ENCODE results near the gene ST6GALNAC6. TPM values are rescaled to one million over a fixed set of nuclear protein-coding genes. Genes with fewer than 3 reads are reported as not detected.
"Not testable (repeated sequence)": the region's sequence is repeated elsewhere in the genome, so short reads cannot be mapped to it uniquely, and the experiment has no call there.

Gene ST6GALNAC6
- total and polyA plus RNA-seq, 5 donors from 2014 or later, result 43.7 to 136 (median 48.6) TPM

DNA sequence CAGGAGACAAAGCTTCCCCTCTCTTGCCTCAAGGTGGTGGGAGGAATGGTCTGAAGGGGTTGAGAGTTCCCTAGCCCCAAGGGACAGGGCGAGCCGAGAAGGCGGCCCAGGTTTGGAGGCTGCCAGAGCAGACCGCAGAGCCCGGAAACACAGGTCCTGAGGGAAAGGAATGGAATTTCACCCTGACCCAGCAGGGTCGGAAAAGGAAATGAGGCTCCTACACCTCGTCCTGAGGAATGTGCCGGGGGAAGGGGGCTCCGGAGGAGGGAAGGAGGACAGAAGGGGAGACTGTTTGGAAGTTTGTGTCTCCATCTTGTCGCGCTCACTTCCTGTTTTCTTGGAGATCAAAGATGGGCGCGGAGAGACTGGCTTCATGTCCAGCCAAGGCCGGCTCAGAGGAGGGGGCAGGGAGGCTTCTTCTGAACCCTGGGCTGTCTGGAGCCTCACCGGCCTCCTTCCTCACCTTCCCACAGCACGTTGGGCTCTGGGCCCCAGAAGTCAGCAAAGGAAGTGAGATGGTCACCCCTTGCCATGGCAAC is 54.5 kb downstream of the ST6GALNAC6 start:
- peaks cover 6% of the 10 kb centered on the region for H3K27me3 Mint-ChIP-seq
- H3K4me3 ChIP-seq (ENCODE audit: low read depth, low read length), result no peak overlapping the region
- H3K9me3 ChIP-seq (ENCODE audit: control insufficient read depth in 2 of 2, low read length in 2 of 2), result peaks cover 4 to 15% of the 10 kb centered on the region in 2 experiments
- H3K27me3 ChIP-seq (ENCODE audit: control insufficient read depth, insufficient read depth, low read length), result no peaks in the 10 kb centered on the region
- ATAC-seq (ENCODE audit: low read depth in 2 of 2) (no peak), DNase-seq (no peak)
- H3K27ac ChIP-seq (ENCODE audit: insufficient read depth, low read length, poor library complexity, severe bottlenecking), result no peak overlapping the region
- H3K4me1 ChIP-seq (ENCODE audit: control insufficient read depth, insufficient read depth, low read length, poor library complexity, severe bottlenecking), result no peaks in the 10 kb centered on the region
- H3K36me3 ChIP-seq (ENCODE audit: control insufficient read depth, insufficient read depth, low read length), result no peaks in the 10 kb centered on the region
- H3K36me3 Mint-ChIP-seq, result peaks cover 4% of the 10 kb centered on the region
- H3K4me1 Mint-ChIP-seq, result no peaks in the 10 kb centered on the region
- peak overlapping the region in 1 of 3 donors; percentile 20 for H3K27ac Mint-ChIP-seq
- H3K4me3 Mint-ChIP-seq, result no peak overlapping the region
- peaks cover 0 to 12% (median 4%) of the 10 kb centered on the region in 7 donors for H3K9me3 Mint-ChIP-seq

- H3K36me3 ChIP-seq (ENCODE audit: control insufficient read depth, insufficient read depth, low read length), result no peaks in the 10 kb centered on the region
- H3K4me1 Mint-ChIP-seq, result no peaks in the 10 kb centered on the region
- H3K9me3 ChIP-seq (ENCODE audit: control insufficient read depth in 2 of 2, low read length in 2 of 2), result no peaks in the 10 kb centered on the region
- H3K27me3 Mint-ChIP-seq, result peaks cover 6% of the 10 kb centered on the region
- ATAC-seq (ENCODE audit: low read depth in 2 of 2) (no peak), DNase-seq (no peak)
- H3K27ac ChIP-seq (ENCODE audit: insufficient read depth, low read length, poor library complexity, severe bottlenecking), result no peak overlapping the region
- no peak overlapping the region for H3K27ac Mint-ChIP-seq
- H3K9me3 Mint-ChIP-seq, result no peaks in the 10 kb centered on the region
- H3K4me3 Mint-ChIP-seq, result no peak overlapping the region
- H3K36me3 Mint-ChIP-seq, result no peaks in the 10 kb centered on the region
- H3K4me3 ChIP-seq (ENCODE audit: low read depth, low read length), result no peak overlapping the region
- no peaks in the 10 kb centered on the region for H3K4me1 ChIP-seq (ENCODE audit: control insufficient read depth, insufficient read depth, low read length, poor library complexity, severe bottlenecking)
- no peaks in the 10 kb centered on the region for H3K27me3 ChIP-seq (ENCODE audit: control insufficient read depth, insufficient read depth, low read length)
Measured at GRCh38 chr9:127841087-127841835, 58.1 kb downstream of the ST6GALNAC6 start.

DNA sequence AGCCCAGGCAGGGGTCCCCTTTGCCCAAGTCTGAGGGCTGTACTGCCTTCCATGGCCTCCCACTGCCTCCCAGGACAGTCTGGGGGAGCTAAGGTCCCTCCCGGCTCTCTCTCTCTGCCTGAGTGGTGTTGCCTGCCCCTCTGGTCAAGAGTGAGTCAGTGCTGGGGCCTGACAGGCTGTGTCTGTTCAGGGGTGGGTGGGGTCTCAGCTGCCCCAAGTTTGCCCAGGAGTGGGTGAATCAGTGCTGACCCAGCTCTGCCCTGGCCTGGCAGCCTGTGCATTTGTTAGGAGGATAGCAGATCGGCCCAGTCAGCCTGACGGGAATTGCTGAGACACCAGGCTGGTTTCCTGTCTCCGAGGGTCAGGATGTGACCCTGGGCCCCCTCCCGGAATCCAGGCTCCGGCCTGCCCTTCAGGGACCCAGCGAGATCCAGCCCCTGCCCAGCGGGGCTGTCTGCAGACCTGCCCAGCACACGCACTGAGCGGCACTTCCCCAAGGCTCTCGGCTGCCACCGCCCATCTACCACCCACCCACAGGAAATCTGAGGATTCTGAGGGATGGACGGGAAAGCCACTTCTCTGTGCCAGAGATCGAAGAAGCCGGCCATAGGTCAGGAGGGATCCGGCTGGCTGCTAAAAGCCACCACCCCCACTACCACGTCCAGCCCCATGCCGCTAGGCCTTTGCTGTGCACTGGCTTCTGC is 60.9 kb downstream of the ST6GALNAC6 start:
- no peaks in the 10 kb centered on the region for H3K9me3 ChIP-seq (ENCODE audit: control insufficient read depth in 2 of 2, low read length in 2 of 2)
- H3K4me3 ChIP-seq (ENCODE audit: low read depth, low read length), result no peak overlapping the region
- Mint-ChIP-seq H3K27ac (no peak overlapping the region), H3K4me3 (no peak overlapping the region), H3K36me3 (no peaks in the 10 kb centered on the region), H3K4me1 (peaks cover 0 to 2% (median 0%) of the 10 kb centered on the region in 4 donors), H3K27me3 (peaks cover 6% of the 10 kb centered on the region), H3K9me3 (no peaks in the 10 kb centered on the region)
- no peaks in the 10 kb centered on the region for H3K36me3 ChIP-seq (ENCODE audit: control insufficient read depth, insufficient read depth, low read length)
- H3K27ac ChIP-seq (ENCODE audit: insufficient read depth, low read length, poor library complexity, severe bottlenecking), result no peak overlapping the region
- H3K27me3 ChIP-seq (ENCODE audit: control insufficient read depth, insufficient read depth, low read length), result no peaks in the 10 kb centered on the region
- ATAC-seq (ENCODE audit: low read depth in 2 of 2) (peak; percentile 26 to 36), DNase-seq (no peak)
- H3K4me1 ChIP-seq (ENCODE audit: control insufficient read depth, insufficient read depth, low read length, poor library complexity, severe bottlenecking), result no peaks in the 10 kb centered on the region

DNA sequence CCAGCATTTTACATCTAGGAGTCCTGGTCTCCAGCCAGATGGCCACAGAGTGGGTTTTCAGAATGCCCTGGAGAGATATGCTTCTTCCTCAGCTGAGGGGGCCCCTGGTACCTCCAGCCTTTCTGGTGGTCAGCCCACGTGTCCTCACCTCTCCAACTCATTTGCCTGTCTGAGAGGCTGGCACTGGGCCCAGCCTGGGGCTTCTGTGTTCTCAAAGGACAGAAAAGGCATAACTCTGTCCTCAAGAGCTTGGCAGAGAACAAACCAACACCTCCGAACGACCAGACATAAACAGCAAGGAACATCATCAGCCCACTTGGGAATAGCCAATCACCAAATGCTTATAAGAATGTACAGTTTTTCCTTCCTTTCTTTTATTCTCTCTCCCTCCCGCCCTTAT is 62.1 kb downstream of the ST6GALNAC6 start:
- Histone ChIP-seq H3K4me1 (ENCODE audit: control insufficient read depth, insufficient read depth, low read length, poor library complexity, severe bottlenecking) (no peaks in the 10 kb centered on the region), H3K36me3 (ENCODE audit: control insufficient read depth, insufficient read depth, low read length) (no peaks in the 10 kb centered on the region), H3K9me3 (ENCODE audit: control insufficient read depth in 2 of 2, low read length in 2 of 2) (no peaks in the 10 kb centered on the region), H3K27me3 (ENCODE audit: control insufficient read depth, insufficient read depth, low read length) (no peaks in the 10 kb centered on the region), H3K4me3 (ENCODE audit: low read depth, low read length) (no peak overlapping the region), H3K27ac (ENCODE audit: insufficient read depth, low read length, poor library complexity, severe bottlenecking) (no peak overlapping the region)
- Mint-ChIP-seq H3K4me1 (peaks cover 0 to 5% (median under 1%) of the 10 kb centered on the region in 4 donors), H3K4me3 (no peak overlapping the region), H3K9me3 (no peaks in the 10 kb centered on the region), H3K27me3 (peaks cover 6% of the 10 kb centered on the region), H3K36me3 (no peaks in the 10 kb centered on the region), H3K27ac (peak overlapping the region in 1 of 3 donors; percentile 80)
- ATAC-seq (ENCODE audit: low read depth in 2 of 2), result no peak
- DNase-seq, result no peak

GRCh38 chr9:127836561-127836960 is 62.8 kb downstream of the ST6GALNAC6 start:
- not testable (repeated sequence) for H3K4me3 ChIP-seq (ENCODE audit: low read depth, low read length); H3K4me1 Mint-ChIP-seq; H3K27ac Mint-ChIP-seq; H3K4me1 ChIP-seq (ENCODE audit: control insufficient read depth, insufficient read depth, low read length, poor library complexity, severe bottlenecking); H3K36me3 ChIP-seq (ENCODE audit: control insufficient read depth, insufficient read depth, low read length); H3K27me3 Mint-ChIP-seq; H3K9me3 ChIP-seq (ENCODE audit: control insufficient read depth in 2 of 2, low read length in 2 of 2); H3K36me3 Mint-ChIP-seq; H3K9me3 Mint-ChIP-seq; DNase-seq; H3K27me3 ChIP-seq (ENCODE audit: control insufficient read depth, insufficient read depth, low read length); H3K27ac ChIP-seq (ENCODE audit: insufficient read depth, low read length, poor library complexity, severe bottlenecking); ATAC-seq (ENCODE audit: low read depth in 2 of 2); H3K4me3 Mint-ChIP-seq

- Histone ChIP-seq H3K9me3 (ENCODE audit: control insufficient read depth in 2 of 2, low read length in 2 of 2) (no peaks in the 10 kb centered on the region), H3K27ac (ENCODE audit: insufficient read depth, low read length, poor library complexity, severe bottlenecking) (no peak overlapping the region), H3K36me3 (ENCODE audit: control insufficient read depth, insufficient read depth, low read length) (no peaks in the 10 kb centered on the region), H3K4me3 (ENCODE audit: low read depth, low read length) (no peak overlapping the region), H3K4me1 (ENCODE audit: control insufficient read depth, insufficient read depth, low read length, poor library complexity, severe bottlenecking) (no peaks in the 10 kb centered on the region), H3K27me3 (ENCODE audit: control insufficient read depth, insufficient read depth, low read length) (no peaks in the 10 kb centered on the region)
- Mint-ChIP-seq H3K4me1 (peaks cover 0 to 7% (median 1%) of the 10 kb centered on the region in 4 donors), H3K4me3 (no peak overlapping the region), H3K36me3 (no peaks in the 10 kb centered on the region), H3K27me3 (peaks cover 6% of the 10 kb centered on the region), H3K9me3 (no peaks in the 10 kb centered on the region), H3K27ac (no peak overlapping the region)
- ATAC-seq (ENCODE audit: low read depth in 2 of 2) (peak in 1 of 2 donors; percentile 17), DNase-seq (no peak)
Measured at GRCh38 chr9:127835991-127836516, 63.3 kb downstream of the ST6GALNAC6 start.
